HCT116 (cell line): ENCODE measurements around the gene OR6J1. TPM values are rescaled to one million over a fixed set of nuclear protein-coding genes. Genes with fewer than 3 reads are reported as not detected.

Experiments used
- ATAC-seq: fragments of 200-7000 bp; cut with Tn5 transposase; 2 replicates; pipeline ENCODE4 v1.9.1; 2020; ENCODE audit warnings: mild to moderate bottlenecking, moderate library complexity
- BruUV-seq: library from RNA; stranded (reverse); fragments of 400-500 nt; replicated peaks from 2 replicates; lab custom pipeline; 2021; lab: Mats Ljungman, UMichigan
- CTCF ChIA-PET: fragments of 300-600 bp; sonication (Branson Sonifier 250); formaldehyde crosslinking; loops from one replicate; lab custom pipeline; 2021; ENCODE audit warnings: antibody characterized with exemption; lab: Charles Lee
- POLR2A ChIA-PET: fragments of 300-600, 350-600 bp; sonication (Branson Sonifier 250); formaldehyde crosslinking; loops from one replicate; lab custom pipeline; 2021; ENCODE audit warnings: antibody characterized with exemption; lab: Charles Lee
- RAD21 ChIA-PET, 2 experiments: fragments of 300-600 bp; sonication (Branson Sonifier 250); formaldehyde crosslinking; loops; one replicate each; lab custom pipeline; 2023; ENCODE audit warnings: low total read pairs in 2 of 2; ENCODE audit not compliant: uncharacterized antibody in 2 of 2, unreplicated experiment in 2 of 2, low non-redundant PET in 1 of 2; lab: Charles Lee
- DNase-seq: peaks from one replicate; pipeline ENCODE4 v3.0.0-alpha.2; 2010; ENCODE audit warnings: low read depth, low spot score
- H2AFZ ChIP-seq: fragments of 200-600 bp; shearing (Covaris generic), sonication (generic); 2 replicates; pipeline ENCODE4 v1.6.1; 2017; ENCODE audit warnings: low read depth, mixed run types, mixed read lengths, antibody characterized with exemption, low read length; ENCODE audit not compliant: poor library complexity, severe bottlenecking
- H3K27ac ChIP-seq: 2 replicates; pipeline ENCODE4 v1.5.1; 2012; ENCODE audit warnings: low read depth, low read length
- H3K27me3 ChIP-seq: fragments of 200-600 bp; sonication (generic); 2 replicates; pipeline ENCODE4 v1.6.1; 2016; ENCODE audit warnings: mixed run types, low read length, mixed read lengths; ENCODE audit not compliant: insufficient read depth
- H3K36me3 ChIP-seq, 2 experiments: fragments of 200-500 bp in 1 of 2; fragments of 200-600 bp in 1 of 2; sonication (Bioruptor generic) in 1 of 2; sonication (generic) in 1 of 2; 2 replicates each; pipeline versions ENCODE4 v1.5.1 to v1.6.1; 2014 to 2016; ENCODE audit warnings: low read length in 2 of 2, inconsistent platforms in 1 of 2, mixed read lengths in 1 of 2, mixed run types in 1 of 2; ENCODE audit not compliant: insufficient read depth in 2 of 2, control insufficient read depth in 1 of 2
- H3K4me1 ChIP-seq, 2 experiments: fragments of 200-600 bp in 1 of 2; sonication (generic) in 1 of 2; 2 replicates each; pipeline versions ENCODE4 v1.5.1 to v1.6.1; 2012 to 2017; ENCODE audit warnings: low read length in 2 of 2, inconsistent platforms in 1 of 2, mild to moderate bottlenecking in 1 of 2, mixed read lengths in 1 of 2, mixed run types in 1 of 2, moderate library complexity in 1 of 2; ENCODE audit not compliant: insufficient read depth in 2 of 2, control insufficient read depth in 1 of 2
- H3K4me2 ChIP-seq: fragments of 200-600 bp; sonication (generic); 2 replicates; pipeline ENCODE4 v1.6.1; 2017; ENCODE audit warnings: mixed run types, low read length, mixed read lengths
- H3K4me3 ChIP-seq, 2 experiments: fragments of 200-600 bp in 1 of 2; sonication (generic) in 1 of 2; replicated peaks in 1 of 2; 2 replicates each; pipeline ENCODE4 v1.5.1; 2011 to 2016; ENCODE audit warnings: low read length in 2 of 2, control low read depth in 1 of 2, low read depth in 1 of 2, mild to moderate bottlenecking in 1 of 2, mixed read lengths in 1 of 2, mixed run types in 1 of 2
- H3K79me2 ChIP-seq: fragments of 200-600 bp; sonication (generic); 2 replicates; pipeline ENCODE4 v1.6.1; 2017; ENCODE audit warnings: mild to moderate bottlenecking, mixed run types, low read length, moderate library complexity, mixed read lengths; ENCODE audit not compliant: insufficient read depth
- H3K9ac ChIP-seq: fragments of 200-600 bp; sonication (generic); 2 replicates; pipeline ENCODE4 v1.6.1; 2016; ENCODE audit warnings: low read length, mixed read lengths
- H3K9me2 ChIP-seq: fragments of 200-600 bp; sonication (generic), shearing (Covaris generic); 2 replicates; pipeline ENCODE4 v1.6.1; 2017; ENCODE audit warnings: mixed run types, mild to moderate bottlenecking, moderate library complexity; ENCODE audit not compliant: insufficient read depth
- H3K9me3 ChIP-seq, 2 experiments: fragments of 200-500 bp in 1 of 2; fragments of 200-600 bp in 1 of 2; sonication (Bioruptor generic) in 1 of 2; sonication (generic) in 1 of 2; 2 replicates each; pipeline ENCODE4 v1.6.1; 2014 to 2017; ENCODE audit warnings: low read length in 2 of 2, mixed read lengths in 2 of 2, inconsistent platforms in 1 of 2, low read depth in 1 of 2, mild to moderate bottlenecking in 1 of 2, mixed run types in 1 of 2, moderate library complexity in 1 of 2; ENCODE audit not compliant: control insufficient read depth in 1 of 2, insufficient read depth in 1 of 2
- H4K20me1 ChIP-seq: fragments of 200-600 bp; sonication (generic), shearing (Covaris generic); 2 replicates; pipeline ENCODE4 v1.6.1; 2017; ENCODE audit warnings: mixed run types, mild to moderate bottlenecking, moderate library complexity; ENCODE audit not compliant: insufficient read depth
- CBX3 ChIP-seq: IDR thresholded peaks from 2 replicates; pipeline ENCODE4 v1.6.1; 2012; ENCODE audit warnings: low read depth
- CTCF ChIP-seq, 3 experiments: fragments of 200-600 bp in 1 of 3; sonication (generic) in 1 of 3; IDR thresholded peaks in 2 of 3; conservative IDR thresholded peaks in 1 of 3; 2 replicates each; pipeline ENCODE4 v1.5.1; 2012 to 2017; ENCODE audit warnings: low read depth in 2 of 3, low read length in 2 of 3, antibody characterized with exemption in 1 of 3, borderline replicate concordance in 1 of 3, control low read depth in 1 of 3, mild to moderate bottlenecking in 1 of 3, mixed read lengths in 1 of 3, mixed run types in 1 of 3, moderate library complexity in 1 of 3; ENCODE audit not compliant: insufficient read depth in 1 of 3
- EZH2phosphoT487 ChIP-seq: fragments of 200-600 bp; IDR thresholded peaks from 2 replicates; pipeline ENCODE4 v1.6.1; 2018; ENCODE audit warnings: antibody characterized with exemption, borderline replicate concordance
- JUND ChIP-seq: IDR thresholded peaks from 2 replicates; pipeline ENCODE4 v1.6.1; 2012
- POLR2A ChIP-seq: IDR thresholded peaks from 2 replicates; pipeline ENCODE4 v1.7.0; 2011; ENCODE audit warnings: borderline replicate concordance; ENCODE audit not compliant: insufficient read depth, insufficient read length; ENCODE audit errors: extremely low read depth
- RAD21 ChIP-seq: IDR thresholded peaks from 2 replicates; pipeline ENCODE4 v1.6.1; 2012; ENCODE audit warnings: low read depth, mild to moderate bottlenecking
- SIN3A ChIP-seq: IDR thresholded peaks from 2 replicates; pipeline ENCODE4 v1.6.1; 2012; ENCODE audit warnings: low read depth
- SP1 ChIP-seq: IDR thresholded peaks from 2 replicates; pipeline ENCODE4 v1.6.1; 2012; ENCODE audit warnings: low read depth
- ZBTB33 ChIP-seq: IDR thresholded peaks from 2 replicates; pipeline ENCODE4 v1.6.1; 2011; ENCODE audit warnings: mild to moderate bottlenecking, low read length, moderate library complexity; ENCODE audit not compliant: insufficient replicate concordance; ENCODE audit errors: extremely low read depth
- ZFX ChIP-seq: fragments of 450-650 bp; IDR thresholded peaks from 2 replicates; pipeline ENCODE4 v1.6.1; 2017
- intact Hi-C: fragments of 100-400 bp; cut with micrococcal nuclease; formaldehyde crosslinking; loops from 2 replicates; pipeline ENCODE4 v1.10.0; 2022
- total RNA-seq: library from RNA; stranded (reverse); gene quantifications from one replicate; pipeline ENCODE4 v1.2.1, GENCODE V29; 2021; ENCODE audit not compliant: unreplicated experiment

Gene OR6J1
- total RNA-seq, 1 experiment from 2014 or later = not detected

GRCh38 chr14:22596354-22596879 lies 47.7 kb downstream of the OR6J1 start:
- Histone ChIP-seq H3K4me2 (no peak overlapping the region), H3K4me3 (no peak overlapping the region), H3K9me2 (no peaks in the 10 kb centered on the region), H3K36me3 (no peaks in the 10 kb centered on the region), H4K20me1 (no peaks in the 10 kb centered on the region), H3K9me3 (no peaks in the 10 kb centered on the region), H3K27ac (no peak overlapping the region), H3K79me2 (no peaks in the 10 kb centered on the region), H3K9ac (no peak overlapping the region), H2AFZ (no peak overlapping the region), H3K4me1 (peaks cover 4 to 29% of the 10 kb centered on the region in 2 experiments), H3K27me3 (peaks cover 10% of the 10 kb centered on the region; the same call in 1 of the 2 replicates)
- TF ChIP-seq RAD21 (no peak), ZFX (no peak), POLR2A (no peak), JUND (no peak), CTCF (IDR thresholded peaks at IDR 0.05 in 2 of 3, conservative IDR thresholded peaks at IDR 0.05 in 1 of 3; ENCODE audit: borderline replicate concordance in 1 of 3, insufficient read depth in 1 of 3, low read depth in 2 of 3, low read length in 2 of 3) (no peak), ZBTB33 (no peak), SIN3A (no peak), EZH2phosphoT487 (no peak), CBX3 (no peak), SP1 (no peak)
- DNase-seq (no peak), ATAC-seq (no peak)
- ChIA-PET RAD21 (no interaction called here), CTCF (no interaction called here), POLR2A (no interaction called here)
- BruUV-seq = no TSS peak
- intact Hi-C loops = no loop called here
